GM18873 (cell line): ENCODE results near the gene CFC1B.
"Not testable (repeated sequence)": the region's sequence is repeated elsewhere in the genome, so short reads cannot be mapped to it uniquely, and the experiment has no call there.

Experiments used
- ATAC-seq: cut with Tn5 transposase; IDR thresholded peaks from one replicate; pipeline ENCODE4 v1.9.1; 2021; ENCODE audit warnings: mild to moderate bottlenecking, moderate library complexity, moderate number of reproducible peaks; ENCODE audit not compliant: unreplicated experiment, low FRiP score

The CFC1B gene

GRCh38 chr2:130520992-130521391 lies at the start of gene CFC1B:
Gene CFC1B (plus strand): TSS chr2:130521222. CDS start chr2:130521485, 263 bp downstream.
- ATAC-seq = not testable (repeated sequence)

GRCh38 chr2:130491073-130491472 lies 29.9 kb upstream of the CFC1B start:
- not testable (repeated sequence) for ATAC-seq

GRCh38 chr2:130509228-130509627 lies 11.8 kb upstream of the CFC1B start, which contains the start of gene POTEI:
Gene POTEI (minus strand): TSS chr2:130509328. CDS start chr2:130509235, 93 bp downstream.
- not testable (repeated sequence) for ATAC-seq

GRCh38 chr2:130510807-130511746 lies 9.9 kb upstream of the CFC1B start:
- not testable (repeated sequence) for ATAC-seq

- ATAC-seq = not testable (repeated sequence)
Measured at GRCh38 chr2:130511747-130512451, 9.1 kb upstream of the CFC1B start.

- ATAC-seq = not testable (repeated sequence)
Measured at GRCh38 chr2:130518516-130519106, 2.4 kb upstream of the CFC1B start.

GRCh38 chr2:130522390-130522789 lies 1.4 kb downstream of the CFC1B start:
- ATAC-seq = not testable (repeated sequence)

- not testable (repeated sequence) for ATAC-seq
Measured at GRCh38 chr2:130527365-130527967, 6.4 kb downstream of the CFC1B start.

- not testable (repeated sequence) for ATAC-seq
Measured at GRCh38 chr2:130529545-130529944, 8.5 kb downstream of the CFC1B start.

GRCh38 chr2:130530212-130530611 lies 9.2 kb downstream of the CFC1B start:
- not testable (repeated sequence) for ATAC-seq

GRCh38 chr2:130531225-130531624 lies 10.2 kb downstream of the CFC1B start:
- ATAC-seq = peak; percentile 85

GRCh38 chr2:130531672-130532071 lies 10.7 kb downstream of the CFC1B start:
- ATAC-seq = peak; percentile 11

GRCh38 chr2:130536654-130537053 lies 15.6 kb downstream of the CFC1B start:
- not testable (repeated sequence) for ATAC-seq

- ATAC-seq = not testable (repeated sequence)
Measured at GRCh38 chr2:130538271-130538670, 17.2 kb downstream of the CFC1B start.

GRCh38 chr2:130542789-130543188 lies 21.8 kb downstream of the CFC1B start:
- not testable (repeated sequence) for ATAC-seq

GRCh38 chr2:130543785-130544528 lies 22.9 kb downstream of the CFC1B start:
- not testable (repeated sequence) for ATAC-seq

- not testable (repeated sequence) for ATAC-seq
Measured at GRCh38 chr2:130544978-130545377, 24.0 kb downstream of the CFC1B start.

- not testable (repeated sequence) for ATAC-seq
Measured at GRCh38 chr2:130548418-130548817, 27.4 kb downstream of the CFC1B start.

GRCh38 chr2:130549475-130549874 lies 28.5 kb downstream of the CFC1B start:
- ATAC-seq = not testable (repeated sequence)
